GM18502 (cell line): ENCODE data around the gene KLB.
A peak's percentile ranks its signal among the peaks of the same experiment; 100 is the strongest.
"Not testable (repeated sequence)": the region's sequence is repeated elsewhere in the genome, so short reads cannot be mapped to it uniquely, and the experiment has no call there.

Experiments used
- ATAC-seq: cut with Tn5 transposase; IDR thresholded peaks from one replicate; pipeline ENCODE4 v1.9.1; 2021; ENCODE audit warnings: mild to moderate bottlenecking; ENCODE audit not compliant: unreplicated experiment, poor library complexity

Gene KLB

GRCh38 chr4:39425297-39425696, 18.6 kb downstream of the KLB start:
- ATAC-seq = not testable (repeated sequence)

DNA sequence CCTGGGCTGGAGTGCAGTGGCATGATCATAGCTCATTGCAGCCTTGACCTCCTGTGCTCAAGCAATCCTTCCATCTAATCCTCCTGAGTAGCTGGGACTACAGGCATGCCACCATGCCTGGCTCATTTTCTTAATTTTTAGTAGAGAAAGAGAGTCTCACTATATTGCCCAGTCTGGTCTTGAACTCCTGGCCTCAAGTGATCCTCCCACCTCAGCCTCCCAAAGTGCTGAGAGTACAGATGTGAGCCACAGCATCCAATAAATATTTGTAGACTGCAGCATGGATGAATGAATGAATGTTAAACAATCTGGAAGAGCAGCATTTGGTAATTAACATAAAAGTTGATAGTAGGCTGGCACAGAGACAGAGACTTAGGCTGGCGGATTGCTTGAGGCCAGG, 20.0 kb downstream of the KLB start:
- ATAC-seq = no peak

DNA sequence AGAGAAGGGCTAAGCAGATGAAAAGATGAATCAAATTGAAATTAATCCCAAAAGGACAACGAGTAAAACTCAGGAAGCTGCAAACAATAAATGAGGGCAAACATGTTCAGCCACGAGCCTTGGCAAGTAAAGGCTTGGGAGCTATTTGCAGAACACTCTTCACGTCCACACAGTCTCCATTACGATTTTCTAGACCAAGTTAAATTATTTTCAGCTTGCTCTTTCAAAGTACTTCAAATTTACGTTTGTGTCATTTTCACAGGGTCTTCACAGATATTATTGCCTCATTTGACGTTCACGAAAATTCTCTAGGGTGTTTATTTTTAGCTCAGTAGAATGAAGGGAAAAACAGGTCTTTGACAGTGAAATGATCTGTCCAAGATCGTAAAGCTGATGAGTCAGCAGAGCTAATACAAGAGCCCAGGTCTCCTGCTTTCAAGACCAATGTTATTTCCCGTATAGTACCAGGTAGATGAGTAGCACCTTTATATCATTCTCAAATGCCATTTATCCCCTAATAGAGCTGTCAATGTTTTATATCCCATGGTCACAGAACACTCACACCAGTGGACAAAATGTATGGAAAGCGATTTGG, 20.9 kb downstream of the KLB start:
- ATAC-seq = no peak

- ATAC-seq = no peak
These were observed 23.0 kb downstream of the KLB start for GRCh38 chr4:39429476-39430334.

GRCh38 chr4:39433878-39434492, 27.3 kb downstream of the KLB start:
- no peak for ATAC-seq

- no peak for ATAC-seq
These were observed 29.2 kb downstream of the KLB start for GRCh38 chr4:39435659-39436563.

DNA sequence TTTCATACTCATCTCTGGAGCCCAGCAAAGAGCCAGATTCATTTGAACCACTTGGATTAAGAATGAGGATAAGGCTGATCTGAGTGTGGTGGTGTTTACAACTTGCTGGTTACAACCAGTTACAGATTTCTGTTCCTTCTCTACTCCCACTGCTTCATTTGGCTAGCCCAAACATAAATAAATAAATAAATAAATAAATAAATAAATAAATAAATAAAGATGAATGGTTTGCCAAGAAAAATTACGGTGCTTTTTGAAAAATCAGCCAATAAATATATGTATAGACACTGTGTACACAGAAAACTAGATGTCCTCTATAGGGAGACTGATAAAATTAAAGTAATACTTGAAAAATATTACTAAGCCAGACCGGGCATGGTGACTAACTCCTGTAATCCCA, 34.9 kb downstream of the KLB start:
- ATAC-seq = no peak

DNA sequence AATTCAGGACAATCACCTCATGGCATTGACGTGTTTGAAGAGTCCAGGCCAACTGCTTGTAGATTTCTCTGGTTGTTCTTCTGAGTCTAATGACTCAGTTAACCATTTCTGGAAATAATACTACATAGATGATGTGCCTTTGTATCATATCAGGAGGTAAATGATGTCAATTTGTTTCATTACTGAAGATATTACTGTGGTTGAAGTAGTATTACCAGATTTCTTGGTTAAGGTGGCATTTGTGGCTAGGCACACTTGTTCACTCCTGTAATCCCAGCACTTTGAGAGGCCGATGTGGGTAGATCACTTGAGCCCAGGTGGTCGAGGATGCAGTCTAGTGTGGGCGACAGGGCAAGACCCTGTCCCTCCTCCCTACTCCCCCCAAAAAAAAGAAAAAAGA, 36.3 kb downstream of the KLB start:
- ATAC-seq = no peak

DNA sequence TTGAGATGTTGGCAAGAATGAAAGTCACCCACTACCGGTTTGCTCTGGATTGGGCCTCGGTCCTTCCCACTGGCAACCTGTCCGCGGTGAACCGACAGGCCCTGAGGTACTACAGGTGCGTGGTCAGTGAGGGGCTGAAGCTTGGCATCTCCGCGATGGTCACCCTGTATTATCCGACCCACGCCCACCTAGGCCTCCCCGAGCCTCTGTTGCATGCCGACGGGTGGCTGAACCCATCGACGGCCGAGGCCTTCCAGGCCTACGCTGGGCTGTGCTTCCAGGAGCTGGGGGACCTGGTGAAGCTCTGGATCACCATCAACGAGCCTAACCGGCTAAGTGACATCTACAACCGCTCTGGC, 39.7 kb downstream of the KLB start:
- no peak for ATAC-seq

DNA sequence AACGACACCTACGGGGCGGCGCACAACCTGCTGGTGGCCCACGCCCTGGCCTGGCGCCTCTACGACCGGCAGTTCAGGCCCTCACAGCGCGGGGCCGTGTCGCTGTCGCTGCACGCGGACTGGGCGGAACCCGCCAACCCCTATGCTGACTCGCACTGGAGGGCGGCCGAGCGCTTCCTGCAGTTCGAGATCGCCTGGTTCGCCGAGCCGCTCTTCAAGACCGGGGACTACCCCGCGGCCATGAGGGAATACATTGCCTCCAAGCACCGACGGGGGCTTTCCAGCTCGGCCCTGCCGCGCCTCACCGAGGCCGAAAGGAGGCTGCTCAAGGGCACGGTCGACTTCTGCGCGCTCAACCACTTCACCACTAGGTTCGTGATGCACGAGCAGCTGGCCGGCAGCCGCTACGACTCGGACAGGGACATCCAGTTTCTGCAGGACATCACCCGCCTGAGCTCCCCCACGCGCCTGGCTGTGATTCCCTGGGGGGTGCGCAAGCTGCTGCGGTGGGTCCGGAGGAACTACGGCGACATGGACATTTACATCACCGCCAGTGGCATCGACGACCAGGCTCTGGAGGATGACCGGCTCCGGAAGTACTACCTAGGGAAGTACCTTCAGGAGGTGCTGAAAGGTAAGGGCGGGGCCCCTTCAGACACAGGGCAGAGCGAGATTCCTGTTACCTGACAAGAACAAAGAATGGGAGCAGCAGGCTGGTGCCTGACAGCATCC, 40.3 kb downstream of the KLB start:
- ATAC-seq = peak; percentile 87

DNA sequence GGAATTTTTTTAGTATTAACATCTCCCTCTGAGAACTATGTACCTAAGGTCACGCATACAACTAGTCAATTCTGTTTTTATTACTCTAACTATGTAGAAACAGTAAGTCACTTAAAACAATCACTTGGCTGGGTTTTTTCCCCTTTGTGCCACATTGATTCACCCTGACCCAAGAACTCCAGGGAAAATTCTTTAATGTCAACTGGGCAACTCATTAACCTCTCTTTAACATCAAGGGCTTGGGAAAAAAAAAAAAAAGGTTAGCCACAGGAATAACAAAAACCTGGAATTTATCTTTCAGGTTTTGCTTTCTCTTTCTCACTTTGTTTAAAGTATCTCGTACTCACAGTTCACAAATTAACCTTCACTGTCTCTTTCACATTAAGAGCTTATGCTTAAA, 43.9 kb downstream of the KLB start:
- ATAC-seq = no peak

- ATAC-seq = no peak
These were observed 44.8 kb downstream of the KLB start for GRCh38 chr4:39451423-39452023.

DNA sequence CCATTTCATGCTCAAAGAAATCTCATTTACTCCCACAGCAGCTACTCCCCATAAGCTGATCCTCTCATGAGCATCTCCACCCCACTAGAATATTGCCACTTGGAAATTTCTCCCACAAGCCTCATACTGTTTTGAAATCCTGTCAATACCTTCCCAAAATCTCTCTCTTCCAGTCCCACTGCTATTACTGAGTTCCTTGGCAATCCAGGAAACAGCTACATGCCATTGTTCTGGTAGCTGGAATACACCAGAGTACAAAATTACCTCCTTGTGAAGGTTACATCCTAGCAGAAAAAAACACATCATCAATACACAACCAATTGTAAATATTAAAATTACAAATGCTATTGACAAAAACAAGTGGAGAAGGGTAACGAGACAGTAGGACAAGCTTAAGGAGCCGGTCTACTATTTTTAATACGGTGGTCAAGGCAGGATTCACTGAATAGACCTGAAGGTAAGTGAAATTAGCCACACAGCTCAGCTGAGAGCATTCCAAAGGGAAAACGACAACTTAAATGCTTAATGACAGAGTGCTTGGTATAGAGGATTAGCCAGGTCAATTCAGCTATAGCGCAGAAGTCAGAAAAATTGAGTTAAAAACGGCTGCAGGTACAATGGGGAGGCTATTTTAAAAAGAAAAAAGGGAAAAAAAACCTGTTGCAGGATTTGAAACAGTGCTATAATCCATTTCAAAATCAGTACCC, 45.6 kb downstream of the KLB start:
- ATAC-seq = no peak

- no peak for ATAC-seq
These were observed 46.3 kb downstream of the KLB start for GRCh38 chr4:39452860-39453587.

- ATAC-seq = no peak
These were observed 47.0 kb downstream of the KLB start for GRCh38 chr4:39453738-39454137.

GRCh38 chr4:39455486-39455885, 48.8 kb downstream of the KLB start:
- ATAC-seq = no peak

GRCh38 chr4:39456946-39457763, 50.4 kb downstream of the KLB start:
- ATAC-seq = no peak

GRCh38 chr4:39458161-39458504, 51.4 kb downstream of the KLB start:
- ATAC-seq = not testable (repeated sequence)
